Femur (tissue), 1 donor: Measurements from ENCODE around the gene FLT4.

ENCODE experiments used
- DNase-seq: peaks from one replicate; pipeline ENCODE4 v3.0.0-alpha.2; 2017

FLT4 gene

GRCh38 chr5:180640861-180641565 is 8.4 kb downstream of the FLT4 start:
- peak; percentile 13 for DNase-seq

GRCh38 chr5:180640611-180640860 is 8.9 kb downstream of the FLT4 start:
- peak; percentile 15 for DNase-seq

- DNase-seq: peak; percentile 25
Observed at GRCh38 chr5:180639741-180640610, 9.4 kb downstream of the FLT4 start.

GRCh38 chr5:180639287-180639686 is 10.1 kb downstream of the FLT4 start:
- no peak for DNase-seq

GRCh38 chr5:180637962-180638680 is 11.3 kb downstream of the FLT4 start:
- DNase-seq: no peak

GRCh38 chr5:180636403-180637075 is 12.9 kb downstream of the FLT4 start:
- peak; percentile 18 for DNase-seq

GRCh38 chr5:180636016-180636402 is 13.4 kb downstream of the FLT4 start:
- peak; percentile 14 for DNase-seq

- peak; percentile 13 for DNase-seq
Observed at GRCh38 chr5:180633283-180634177, 15.9 kb downstream of the FLT4 start.

- peak; percentile 33 for DNase-seq
Observed at GRCh38 chr5:180632768-180633167, 16.6 kb downstream of the FLT4 start.

GRCh38 chr5:180631549-180632383 is 17.6 kb downstream of the FLT4 start:
- peak; percentile 20 for DNase-seq

GRCh38 chr5:180630426-180630825 is 19.0 kb downstream of the FLT4 start:
- no peak for DNase-seq

- DNase-seq: no peak
Observed at GRCh38 chr5:180629831-180630382, 19.5 kb downstream of the FLT4 start.

GRCh38 chr5:180628827-180629750 is 20.3 kb downstream of the FLT4 start:
- DNase-seq: no peak

GRCh38 chr5:180628211-180628610 is 21.2 kb downstream of the FLT4 start:
- no peak for DNase-seq

GRCh38 chr5:180627386-180628120 is 21.8 kb downstream of the FLT4 start:
- no peak for DNase-seq

- DNase-seq: no peak
Observed at GRCh38 chr5:180626661-180627385, 22.6 kb downstream of the FLT4 start.

- no peak for DNase-seq
Observed at GRCh38 chr5:180625791-180626660, 23.4 kb downstream of the FLT4 start.
